Caco-2 (cell line): Measurements from ENCODE around the gene CAPN2. TPM values are rescaled to one million over a fixed set of nuclear protein-coding genes. Genes with fewer than 3 reads are reported as not detected.

Experiments used
- BruUV-seq: library from RNA; stranded (reverse); fragments of 400-500 nt; replicated peaks from 2 replicates; lab custom pipeline; 2021; lab: Mats Ljungman, UMichigan
- CTCF ChIA-PET: fragments of 300-600 bp; sonication (Branson Sonifier 250); formaldehyde crosslinking; loops from one replicate; lab custom pipeline; 2022; ENCODE audit warnings: antibody characterized with exemption; lab: Charles Lee
- POLR2A ChIA-PET: fragments of 300-600 bp; sonication (Branson Sonifier 250); formaldehyde crosslinking; loops from one replicate; lab custom pipeline; 2022; ENCODE audit warnings: antibody characterized with exemption; lab: Charles Lee
- DNase-seq, 2 experiments: peaks; one replicate each; pipeline versions ENCODE4 v3.0.0 to v3.0.0-alpha.2; 2020 to 2022
- H3K27me3 ChIP-seq: replicated peaks from 2 replicates; pipeline ENCODE4 v1.6.0; 2011; ENCODE audit warnings: low read length; ENCODE audit not compliant: control insufficient read depth, insufficient read depth
- H3K36me3 ChIP-seq: 2 replicates; pipeline ENCODE4 v1.5.1; 2011; ENCODE audit warnings: low read length; ENCODE audit not compliant: control insufficient read depth, insufficient read depth
- H3K4me1 ChIP-seq: fragments of 250-450 bp; sonication (Bioruptor Pico); 2 replicates; pipeline ENCODE4 v1.5.1; 2020; ENCODE audit warnings: mild to moderate bottlenecking
- H3K4me3 ChIP-seq: 2 replicates; pipeline ENCODE4 v1.5.1; 2011; ENCODE audit warnings: low read depth, mild to moderate bottlenecking, control low read depth, low read length
- H3K9me3 ChIP-seq: fragments of 250-450 bp; sonication (Bioruptor Pico); 2 replicates; pipeline ENCODE4 v1.5.1; 2020; ENCODE audit warnings: mild to moderate bottlenecking, moderate library complexity
- H3K27ac Mint-ChIP-seq: one replicate; pipeline ENCODE4 v1.8.0; 2022; ENCODE audit warnings: mixed read lengths; ENCODE audit not compliant: unreplicated experiment
- H3K27me3 Mint-ChIP-seq: one replicate; pipeline ENCODE4 v1.8.0; 2022; ENCODE audit warnings: mixed read lengths; ENCODE audit not compliant: insufficient read depth, unreplicated experiment
- H3K36me3 Mint-ChIP-seq: one replicate; pipeline ENCODE4 v1.8.0; 2022; ENCODE audit warnings: mild to moderate bottlenecking, mixed read lengths; ENCODE audit not compliant: insufficient read depth, unreplicated experiment
- H3K4me1 Mint-ChIP-seq: one replicate; pipeline ENCODE4 v1.8.0; 2022; ENCODE audit warnings: low read depth, mixed read lengths; ENCODE audit not compliant: unreplicated experiment
- H3K4me3 Mint-ChIP-seq: one replicate; pipeline ENCODE4 v1.8.0; 2022; ENCODE audit warnings: mild to moderate bottlenecking, moderate library complexity, mixed read lengths; ENCODE audit not compliant: unreplicated experiment
- H3K9me3 Mint-ChIP-seq: one replicate; pipeline ENCODE4 v1.8.0; 2022; ENCODE audit warnings: mixed read lengths; ENCODE audit not compliant: unreplicated experiment
- CTCF ChIP-seq, 2 experiments: fragments of 200-600 bp in 1 of 2; IDR thresholded peaks; 1 replicate in 1 of 2; 2 replicates in 1 of 2; pipeline versions ENCODE4 v1.5.1 to v1.8.0; 2011 to 2022; ENCODE audit warnings: antibody characterized with exemption in 1 of 2, control low read depth in 1 of 2, inconsistent platforms in 1 of 2, low read depth in 1 of 2, low read length in 1 of 2, mild to moderate bottlenecking in 1 of 2, moderate library complexity in 1 of 2; ENCODE audit not compliant: insufficient read depth in 1 of 2, severe bottlenecking in 1 of 2, unreplicated experiment in 1 of 2
- intact Hi-C: fragments of 100-400 bp; cut with micrococcal nuclease; formaldehyde crosslinking; loops from one replicate; pipeline ENCODE4 v1.10.0; 2022; ENCODE audit not compliant: unreplicated experiment
- total RNA-seq: library from RNA; stranded (reverse); gene quantifications from 2 replicates; pipeline ENCODE4 v1.2.3, GENCODE V29; 2022

CAPN2 gene
- total RNA-seq, 1 experiment from 2014 or later, result 157 TPM

- H3K36me3 ChIP-seq, result peaks cover 2% of the 10 kb centered on the region
Observed at GRCh38 chr1:223784541-223784940, 72.2 kb downstream of the CAPN2 start.

GRCh38 chr1:223785808-223786207, 73.5 kb downstream of the CAPN2 start:
- H3K27ac Mint-ChIP-seq, result no peak overlapping the region
- intact Hi-C loops, result no loop called here
- no peak for DNase-seq
- Histone ChIP-seq H3K27me3 (no peaks in the 10 kb centered on the region), H3K36me3 (no peaks in the 10 kb centered on the region), H3K9me3 (no peaks in the 10 kb centered on the region), H3K4me3 (no peak overlapping the region), H3K4me1 (no peaks in the 10 kb centered on the region)
- no peaks in the 10 kb centered on the region for H3K4me1 Mint-ChIP-seq
- H3K36me3 Mint-ChIP-seq, result peaks cover 64% of the 10 kb centered on the region
- H3K27me3 Mint-ChIP-seq, result no peaks in the 10 kb centered on the region
- H3K4me3 Mint-ChIP-seq, result no peak overlapping the region
- no peak for TF ChIP-seq CTCF (IDR thresholded peaks at IDR 0.05; ENCODE audit: insufficient read depth in 1 of 2, low read depth in 1 of 2, low read length in 1 of 2, severe bottlenecking in 1 of 2, unreplicated experiment in 1 of 2)
- POLR2A ChIA-PET, result no interaction called here
- CTCF ChIA-PET, result no interaction called here
- no peaks in the 10 kb centered on the region for H3K9me3 Mint-ChIP-seq
- no TSS peak for BruUV-seq

More at GRCh38 chr1:223784541-223784940, 72.2 kb downstream of the CAPN2 start:
- DNase-seq, result no peak
- POLR2A ChIA-PET, result no interaction called here
- H3K4me3 ChIP-seq, result no peak overlapping the region
- no peaks in the 10 kb centered on the region for H3K4me1 ChIP-seq
- TF ChIP-seq CTCF (IDR thresholded peaks at IDR 0.05; ENCODE audit: insufficient read depth in 1 of 2, low read depth in 1 of 2, low read length in 1 of 2, severe bottlenecking in 1 of 2, unreplicated experiment in 1 of 2), result no peak
- Mint-ChIP-seq H3K4me3 (no peak overlapping the region), H3K9me3 (no peaks in the 10 kb centered on the region), H3K27me3 (no peaks in the 10 kb centered on the region), H3K36me3 (peaks cover 71% of the 10 kb centered on the region), H3K27ac (no peak overlapping the region), H3K4me1 (no peaks in the 10 kb centered on the region)
- H3K9me3 ChIP-seq, result no peaks in the 10 kb centered on the region
- CTCF ChIA-PET, result no interaction called here
- intact Hi-C loops, result no loop called here
- BruUV-seq, result no TSS peak
- no peaks in the 10 kb centered on the region for H3K27me3 ChIP-seq

GRCh38 chr1:223788746-223789415, 76.5 kb downstream of the CAPN2 start:
- H3K27me3 ChIP-seq, result no peaks in the 10 kb centered on the region
- no peak for TF ChIP-seq CTCF (IDR thresholded peaks at IDR 0.05; ENCODE audit: insufficient read depth in 1 of 2, low read depth in 1 of 2, low read length in 1 of 2, severe bottlenecking in 1 of 2, unreplicated experiment in 1 of 2)
- ChIA-PET POLR2A (no interaction called here), CTCF (no interaction called here)
- no peak overlapping the region for H3K4me3 ChIP-seq
- Mint-ChIP-seq H3K27me3 (no peaks in the 10 kb centered on the region), H3K36me3 (peaks cover 58% of the 10 kb centered on the region), H3K27ac (no peak overlapping the region), H3K4me1 (peaks cover 6% of the 10 kb centered on the region), H3K4me3 (no peak overlapping the region), H3K9me3 (no peaks in the 10 kb centered on the region)
- H3K9me3 ChIP-seq, result no peaks in the 10 kb centered on the region
- no TSS peak for BruUV-seq
- H3K36me3 ChIP-seq, result no peaks in the 10 kb centered on the region
- H3K4me1 ChIP-seq, result peaks cover 8% of the 10 kb centered on the region; the same call in 1 of the 2 replicates
- DNase-seq, result no peak
- intact Hi-C loops, result no loop called here
